Stomach (tissue), 9 donors: ENCODE results near the gene BBS10. TPM values are rescaled to one million over a fixed set of nuclear protein-coding genes. Genes with fewer than 3 reads are reported as not detected.

Experiments used
- DNase-seq, 2 donors: peaks; one replicate each; pipeline versions ENCODE4 v3.0.0 to v3.0.0-alpha.2; 2013 to 2019
- H3K27ac ChIP-seq, 5 donors: fragments of 200-600 bp in 4 of 5; sonication (generic) in 4 of 5; one replicate each; pipeline ENCODE4 v1.5.1; 2013 to 2019; ENCODE audit warnings: mild to moderate bottlenecking in 1 of 5, moderate library complexity in 1 of 5
- H3K27me3 ChIP-seq, 3 donors: fragments of 200-600 bp; sonication (generic); one replicate each; pipeline ENCODE4 v1.5.1; 2017 to 2019; ENCODE audit warnings: mixed run types in 1 of 3
- H3K36me3 ChIP-seq, 4 donors: fragments of 200-600 bp; sonication (generic); 1 replicate in 3 of 4; 2 replicates in 1 of 4; pipeline ENCODE4 v1.5.1; 2016 to 2019
- H3K4me1 ChIP-seq, 4 donors: fragments of 200-600 bp; sonication (generic); one replicate each; pipeline ENCODE4 v1.5.1; 2016 to 2019
- H3K4me3 ChIP-seq, 4 donors: fragments of 200-600 bp; sonication (generic) in 3 of 4; one replicate each; pipeline ENCODE4 v1.5.1; 2016 to 2019; ENCODE audit warnings: mild to moderate bottlenecking in 1 of 4
- H3K9me3 ChIP-seq, 4 donors: fragments of 200-600 bp; sonication (generic); one replicate each; pipeline ENCODE4 v1.5.1; 2016 to 2019
- EP300 ChIP-seq: sonication (generic); formaldehyde crosslinking; IDR thresholded peaks from one replicate; pipeline ENCODE4 v1.6.1; 2017; ENCODE audit warnings: antibody characterized with exemption
- POLR2A ChIP-seq, 4 donors: fragments of 450-650 bp; IDR thresholded peaks; one replicate each; pipeline ENCODE4 v1.6.1; 2016; ENCODE audit warnings: antibody characterized with exemption in 4 of 4, control low read depth in 2 of 4, mild to moderate bottlenecking in 1 of 4, moderate library complexity in 1 of 4
- POLR2AphosphoS5 ChIP-seq, 3 donors: sonication (generic); formaldehyde crosslinking; IDR thresholded peaks; one replicate each; pipeline ENCODE4 v1.6.1; 2016; ENCODE audit warnings: antibody characterized with exemption in 3 of 3
- WGBS, 5 donors: extraction: QIAGEN DNeasy Blood & Tissue Kit in 3 of 5; methylation state at CpG; one replicate each; pipeline versions ENCODE4 v1.1.5 to v1.1.7; 2013 to 2018; 5-methylcytosine and 5-hydroxymethylcytosine counted together
- intact Hi-C: fragments of 100-400 bp; cut with DNase I; formaldehyde crosslinking; loops from one replicate; pipeline ENCODE4 v1.15.1; 2023; ENCODE audit warnings: low total_unique reads
- polyA plus RNA-seq, 3 donors: library from polyadenylated mRNA; stranded (reverse); fragments of 200-250 nt; gene quantifications; one replicate each; pipeline ENCODE4 v1.2.3, GENCODE V29; 2013
- total RNA-seq, 5 donors: library from RNA; depleted of rRNA; stranded (reverse); fragments of >200 nt; gene quantifications; one replicate each; pipeline versions ENCODE4 v1.1.0 to v1.2.3, GENCODE V29; 2014 to 2016
- TF ChIP-seq, protein P1 (sequence below), 7 experiments: fragments of 450-650 bp in 4 of 7; fragments of 200-600 bp in 3 of 7; sonication (generic) in 3 of 7; IDR thresholded peaks; one replicate each; pipeline ENCODE4 v1.5.1; 2016 to 2019; ENCODE audit warnings: antibody characterized with exemption in 7 of 7, control low read depth in 2 of 7, mild to moderate bottlenecking in 1 of 7
- donor health status: healthy with polysubstance abuse.
- donor health status: Bipolar disorder and iron deficiency.
- donor health status: healthy.

The BBS10 gene
- total and polyA plus RNA-seq, 8 donors: 0.87 to 15.6 (median 3.3) TPM

DNA sequence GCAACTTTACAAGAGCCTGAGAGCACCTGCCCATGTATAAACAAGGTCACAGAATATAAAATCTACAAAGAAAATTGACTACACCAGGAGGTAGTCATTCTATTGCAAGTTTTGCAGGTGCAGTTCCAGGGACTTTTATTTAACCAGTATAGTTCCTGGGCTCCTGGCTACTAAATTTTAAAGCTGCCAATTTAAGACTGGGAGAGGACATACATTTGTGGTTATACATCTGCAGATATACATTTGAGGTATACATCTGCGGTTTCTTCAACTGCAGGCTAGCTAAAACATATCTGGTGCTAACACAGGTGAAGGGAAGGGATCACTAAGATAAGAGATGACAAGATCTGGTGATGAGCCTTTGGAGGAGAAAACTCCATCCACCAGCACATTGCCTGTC, 30.2 kb downstream of the BBS10 start:
- H3K27me3 ChIP-seq: no peaks in the 10 kb centered on the region
- DNase-seq: no peak
- no peak overlapping the region for H3K4me3 ChIP-seq
- 90 to 95% (median 92%) methylated on average over 1 of the region's 1 CpG for WGBS, 5 donors
- intact Hi-C loops: no loop called here
- H3K27ac ChIP-seq: no peak overlapping the region
- H3K9me3 ChIP-seq: no peaks in the 10 kb centered on the region
- no peaks in the 10 kb centered on the region for H3K4me1 ChIP-seq
- TF ChIP-seq POLR2AphosphoS5 (IDR thresholded peaks at IDR 0.05) (no peak), EP300 (no peak), POLR2A (IDR thresholded peaks at IDR 0.05) (no peak)
- TF ChIP-seq, protein P1, sequence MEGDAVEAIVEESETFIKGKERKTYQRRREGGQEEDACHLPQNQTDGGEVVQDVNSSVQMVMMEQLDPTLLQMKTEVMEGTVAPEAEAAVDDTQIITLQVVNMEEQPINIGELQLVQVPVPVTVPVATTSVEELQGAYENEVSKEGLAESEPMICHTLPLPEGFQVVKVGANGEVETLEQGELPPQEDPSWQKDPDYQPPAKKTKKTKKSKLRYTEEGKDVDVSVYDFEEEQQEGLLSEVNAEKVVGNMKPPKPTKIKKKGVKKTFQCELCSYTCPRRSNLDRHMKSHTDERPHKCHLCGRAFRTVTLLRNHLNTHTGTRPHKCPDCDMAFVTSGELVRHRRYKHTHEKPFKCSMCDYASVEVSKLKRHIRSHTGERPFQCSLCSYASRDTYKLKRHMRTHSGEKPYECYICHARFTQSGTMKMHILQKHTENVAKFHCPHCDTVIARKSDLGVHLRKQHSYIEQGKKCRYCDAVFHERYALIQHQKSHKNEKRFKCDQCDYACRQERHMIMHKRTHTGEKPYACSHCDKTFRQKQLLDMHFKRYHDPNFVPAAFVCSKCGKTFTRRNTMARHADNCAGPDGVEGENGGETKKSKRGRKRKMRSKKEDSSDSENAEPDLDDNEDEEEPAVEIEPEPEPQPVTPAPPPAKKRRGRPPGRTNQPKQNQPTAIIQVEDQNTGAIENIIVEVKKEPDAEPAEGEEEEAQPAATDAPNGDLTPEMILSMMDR (IDR thresholded peaks at IDR 0.05): no peak
- no peaks in the 10 kb centered on the region for H3K36me3 ChIP-seq

DNA sequence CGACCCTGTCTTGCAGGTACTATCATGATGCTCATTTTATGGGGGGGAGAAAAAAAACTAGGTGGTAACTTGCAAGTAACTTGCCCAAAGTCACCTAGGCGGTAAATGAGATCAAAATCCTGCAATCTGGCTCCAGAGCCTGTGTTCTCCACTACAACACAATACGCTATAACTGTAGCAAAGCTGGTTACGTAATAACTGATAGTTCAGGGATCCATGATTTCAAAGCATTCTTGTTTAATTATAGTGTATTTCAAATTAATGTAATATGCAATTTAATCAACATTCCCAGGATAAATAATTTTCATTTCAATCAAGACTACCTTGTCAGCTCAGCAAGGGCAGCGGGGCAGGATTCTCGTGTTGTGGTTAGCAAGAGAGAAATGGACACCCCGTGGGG, 31.7 kb downstream of the BBS10 start:
- no peaks in the 10 kb centered on the region for H3K9me3 ChIP-seq
- no peak overlapping the region for H3K27ac ChIP-seq
- DNase-seq: no peak
- TF ChIP-seq POLR2A (IDR thresholded peaks at IDR 0.05): no peak
- TF ChIP-seq EP300: no peak
- TF ChIP-seq POLR2AphosphoS5 (IDR thresholded peaks at IDR 0.05): no peak
- TF ChIP-seq, protein P1 (IDR thresholded peaks at IDR 0.05): no peak
- no peak overlapping the region for H3K4me3 ChIP-seq
- H3K36me3 ChIP-seq: no peaks in the 10 kb centered on the region
- no peaks in the 10 kb centered on the region for H3K4me1 ChIP-seq
- WGBS, 5 donors: 81 to 87% (median 84%) methylated on average over 7 of the region's 7 CpGs
- intact Hi-C loops: no loop called here
- no peaks in the 10 kb centered on the region for H3K27me3 ChIP-seq

DNA sequence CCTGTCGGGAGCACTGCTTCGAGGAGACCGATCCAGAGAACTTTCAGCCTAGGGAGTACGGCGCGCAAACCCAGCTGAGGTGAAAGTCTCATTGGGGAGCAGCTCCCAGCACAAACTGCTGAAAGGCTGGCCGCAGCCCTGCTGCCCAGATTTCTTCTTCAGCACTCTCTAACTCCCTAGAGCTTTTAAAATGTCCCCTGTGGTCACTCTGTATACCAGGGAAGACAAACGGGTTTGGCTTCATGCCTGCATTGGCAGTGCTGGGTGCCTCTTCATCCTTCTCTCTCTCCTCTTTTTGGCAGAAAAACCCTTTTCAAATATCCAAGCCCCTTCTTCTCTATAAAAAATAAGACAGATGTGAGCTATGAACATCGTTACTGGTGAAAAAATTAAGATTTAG, 34.9 kb downstream of the BBS10 start:
- intact Hi-C loops: no loop called here
- Histone ChIP-seq H3K27ac (no peak overlapping the region), H3K4me1 (no peaks in the 10 kb centered on the region), H3K27me3 (no peaks in the 10 kb centered on the region), H3K36me3 (no peaks in the 10 kb centered on the region), H3K9me3 (no peaks in the 10 kb centered on the region), H3K4me3 (no peak overlapping the region)
- TF ChIP-seq EP300 (no peak), POLR2A (IDR thresholded peaks at IDR 0.05) (no peak), POLR2AphosphoS5 (IDR thresholded peaks at IDR 0.05) (no peak)
- TF ChIP-seq, protein P1 (IDR thresholded peaks at IDR 0.05): no peak
- 61 to 86% (median 71%) methylated on average over 3 to 9 of the region's 9 CpGs for WGBS, 5 donors
- DNase-seq: no peak

DNA sequence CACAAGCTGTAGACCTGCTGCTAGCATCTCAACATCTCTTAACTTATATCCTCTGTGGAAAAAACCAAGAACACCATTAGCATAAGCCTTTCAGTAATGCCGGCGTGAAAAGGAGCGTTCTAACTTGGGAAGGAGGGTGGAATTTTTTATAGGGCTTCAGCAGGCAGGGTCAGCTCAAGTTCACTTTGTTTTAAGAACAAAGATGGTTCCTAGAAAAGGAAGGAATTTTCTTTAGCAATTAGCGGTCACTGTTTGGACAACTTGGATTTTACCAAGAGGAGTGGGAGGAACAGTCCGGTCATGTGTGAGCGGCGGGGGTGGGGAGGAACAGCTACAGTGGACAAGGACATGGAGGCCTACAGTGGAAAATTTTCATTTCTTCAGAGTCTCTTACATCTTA, 35.9 kb downstream of the BBS10 start:
- DNase-seq: peak in 1 of 2 donors; percentile 2
- TF ChIP-seq, protein P1 (IDR thresholded peaks at IDR 0.05): no peak
- TF ChIP-seq EP300 (no peak), POLR2A (IDR thresholded peaks at IDR 0.05) (no peak), POLR2AphosphoS5 (IDR thresholded peaks at IDR 0.05) (no peak)
- intact Hi-C loops: no loop called here
- Histone ChIP-seq H3K4me1 (no peaks in the 10 kb centered on the region), H3K36me3 (no peaks in the 10 kb centered on the region), H3K27ac (no peak overlapping the region), H3K9me3 (no peaks in the 10 kb centered on the region), H3K4me3 (no peak overlapping the region), H3K27me3 (no peaks in the 10 kb centered on the region)
- WGBS, 5 donors: 65 to 83% (median 78%) methylated on average over 7 of the region's 7 CpGs
